ENCODE results near the gene EXT2.

Gene EXT2

DNA sequence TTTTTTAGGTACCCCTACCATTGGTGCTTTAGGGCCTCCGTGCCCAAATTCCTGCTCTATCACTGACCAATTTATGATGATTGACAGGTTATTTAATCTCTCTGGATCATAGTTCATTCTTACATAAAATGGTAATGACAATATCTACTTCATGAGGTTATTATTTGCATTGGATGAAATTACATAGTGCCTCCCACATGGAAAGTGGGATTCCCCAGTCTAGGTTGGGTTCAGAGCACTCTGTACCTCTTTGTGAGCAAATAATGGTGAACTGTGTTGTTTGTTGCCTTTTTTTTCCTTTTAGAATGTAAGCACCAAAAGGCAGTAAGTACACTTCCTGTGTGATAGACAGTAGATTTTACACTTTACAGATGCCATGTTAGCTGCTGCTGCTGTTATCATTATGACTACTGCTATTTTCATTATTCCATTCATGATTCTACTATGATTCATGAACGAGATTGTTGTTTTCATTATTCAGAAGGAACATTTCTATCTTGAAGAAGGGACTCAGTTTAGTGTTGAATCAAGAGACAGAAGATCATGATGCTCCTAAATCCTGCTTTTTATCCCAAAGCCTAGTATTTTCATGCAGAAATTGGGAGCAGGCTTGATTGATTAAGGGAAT, 113.6 kb downstream of the EXT2 start:
- 80% methylated on average over 1 of the region's 2 CpGs for WGBS
- H4K8ac ChIP-seq (ENCODE audit: low read length), result no peak overlapping the region

GRCh38 chr11:44212128-44212527, 116.7 kb downstream of the EXT2 start:
- H3K27ac ChIP-seq (ENCODE audit: low read length, poor library complexity, severe bottlenecking), result no peak overlapping the region
- no peaks in the 10 kb centered on the region for H3K79me1 ChIP-seq (replicated peaks; ENCODE audit: low read length, poor library complexity, severe bottlenecking)
- no peak overlapping the region for H2BK15ac ChIP-seq (ENCODE audit: low read depth, poor library complexity, severe bottlenecking)
- 71% methylated on average over 1 of the region's 6 CpGs for WGBS
- H4K91ac ChIP-seq (ENCODE audit: low read length), result no peak overlapping the region
- H2AFZ ChIP-seq (ENCODE audit: low read depth, low read length), result no peak overlapping the region
- H3K4ac ChIP-seq (ENCODE audit: low read depth in 1 of 2, low read length in 2 of 2), result no peak overlapping the region
- H3K14ac ChIP-seq (ENCODE audit: low read length in 2 of 2), result no peak overlapping the region
- H3K23ac ChIP-seq (ENCODE audit: low read length in 2 of 2), result no peak overlapping the region
- H3K18ac ChIP-seq (ENCODE audit: low read depth in 1 of 2, low read length in 2 of 2), result no peak overlapping the region
- H2BK5ac ChIP-seq (ENCODE audit: low read depth, low read length, poor library complexity, severe bottlenecking), result no peak overlapping the region
- H2BK12ac ChIP-seq (ENCODE audit: low read length in 2 of 2), result no peak overlapping the region
- peaks cover 9% of the 10 kb centered on the region for H3K9me3 ChIP-seq (ENCODE audit: control insufficient read depth, low read length)
- no peaks in the 10 kb centered on the region for H3K4me1 ChIP-seq (ENCODE audit: control insufficient read depth, insufficient read depth, low read depth, low read length)
- H3K9ac ChIP-seq (ENCODE audit: low read length), result no peak overlapping the region
- H3K27me3 ChIP-seq (ENCODE audit: control insufficient read depth in 1 of 2, insufficient read depth in 1 of 2, low read length in 2 of 2), result no peaks in the 10 kb centered on the region
- no peak overlapping the region for H3K4me3 ChIP-seq (ENCODE audit: insufficient read depth in 1 of 2, low read depth in 1 of 2, low read length in 2 of 2)
- no peak overlapping the region for H3K4me2 ChIP-seq (ENCODE audit: low read length, poor library complexity, severe bottlenecking)
- H2BK120ac ChIP-seq (ENCODE audit: low read depth, low read length), result no peak overlapping the region
- no peak for DNase-seq
- H4K8ac ChIP-seq (ENCODE audit: low read length), result no peak overlapping the region
- H2AK5ac ChIP-seq (ENCODE audit: low read length, severe bottlenecking), result no peak overlapping the region
- H3K36me3 ChIP-seq (ENCODE audit: control insufficient read depth in 1 of 2, insufficient read depth in 2 of 2, low read depth in 1 of 2, low read length in 2 of 2), result peaks cover 3 to 21% of the 10 kb centered on the region in 2 experiments

More for the DNA sequence above, 113.6 kb downstream of the EXT2 start:
- H2AFZ ChIP-seq (ENCODE audit: low read depth, low read length), result no peak overlapping the region
- H4K91ac ChIP-seq (ENCODE audit: low read length), result no peak overlapping the region
- no peak overlapping the region for H2BK120ac ChIP-seq (ENCODE audit: low read depth, low read length)
- no peak overlapping the region for H2BK5ac ChIP-seq (ENCODE audit: low read depth, low read length, poor library complexity, severe bottlenecking)
- DNase-seq, result no peak
- no peak overlapping the region for H2BK12ac ChIP-seq (ENCODE audit: low read length in 2 of 2)
- no peak overlapping the region for H2BK15ac ChIP-seq (ENCODE audit: low read depth, poor library complexity, severe bottlenecking)
- no peak overlapping the region for H3K9ac ChIP-seq (ENCODE audit: low read length)
- no peaks in the 10 kb centered on the region for H3K27me3 ChIP-seq (ENCODE audit: control insufficient read depth in 1 of 2, insufficient read depth in 1 of 2, low read length in 2 of 2)
- H3K4me1 ChIP-seq (ENCODE audit: control insufficient read depth, insufficient read depth, low read depth, low read length), result no peaks in the 10 kb centered on the region
- no peak overlapping the region for H3K4me3 ChIP-seq (ENCODE audit: insufficient read depth in 1 of 2, low read depth in 1 of 2, low read length in 2 of 2)
- no peaks in the 10 kb centered on the region for H3K79me1 ChIP-seq (replicated peaks; ENCODE audit: low read length, poor library complexity, severe bottlenecking)
- no peak overlapping the region for H3K4me2 ChIP-seq (ENCODE audit: low read length, poor library complexity, severe bottlenecking)
- peaks cover 9% of the 10 kb centered on the region for H3K9me3 ChIP-seq (ENCODE audit: control insufficient read depth, low read length)
- H3K14ac ChIP-seq (ENCODE audit: low read length in 2 of 2), result no peak overlapping the region
- no peak overlapping the region for H3K4ac ChIP-seq (ENCODE audit: low read depth in 1 of 2, low read length in 2 of 2)
- H3K36me3 ChIP-seq (ENCODE audit: control insufficient read depth in 1 of 2, insufficient read depth in 2 of 2, low read depth in 1 of 2, low read length in 2 of 2), result peaks cover 3 to 22% of the 10 kb centered on the region in 2 experiments
- H3K27ac ChIP-seq (ENCODE audit: low read length, poor library complexity, severe bottlenecking), result no peak overlapping the region
- H3K23ac ChIP-seq (ENCODE audit: low read length in 2 of 2), result no peak overlapping the region
- no peak overlapping the region for H3K18ac ChIP-seq (ENCODE audit: low read depth in 1 of 2, low read length in 2 of 2)
- H2AK5ac ChIP-seq (ENCODE audit: low read length, severe bottlenecking), result no peak overlapping the region

DNA sequence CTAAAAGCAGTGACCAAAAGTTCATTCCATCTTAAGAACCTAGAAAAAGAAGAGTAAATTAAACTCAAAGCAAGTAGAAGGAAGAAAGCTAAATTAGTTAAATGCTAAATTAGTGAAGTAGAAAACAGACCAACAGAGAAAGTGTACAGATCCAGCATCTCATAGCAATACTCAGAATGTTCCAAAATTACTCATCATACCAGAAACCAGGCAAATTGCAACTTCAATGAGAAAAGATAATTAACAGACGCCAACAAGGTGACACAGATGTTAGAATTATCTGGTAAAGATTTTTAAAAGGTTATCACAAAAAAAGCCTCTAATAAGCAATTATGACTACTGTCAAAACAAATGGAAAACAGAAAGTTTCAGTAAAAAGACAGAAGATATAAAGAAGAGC, 117.7 kb downstream of the EXT2 start:
- Histone ChIP-seq H3K18ac (ENCODE audit: low read depth in 1 of 2, low read length in 2 of 2) (no peak overlapping the region), H3K79me1 (replicated peaks; ENCODE audit: low read length, poor library complexity, severe bottlenecking) (no peaks in the 10 kb centered on the region), H4K91ac (ENCODE audit: low read length) (no peak overlapping the region), H3K9me3 (ENCODE audit: control insufficient read depth, low read length) (peaks cover 9% of the 10 kb centered on the region), H3K23ac (ENCODE audit: low read length in 2 of 2) (no peak overlapping the region), H3K4me2 (ENCODE audit: low read length, poor library complexity, severe bottlenecking) (no peak overlapping the region), H3K27me3 (ENCODE audit: control insufficient read depth in 1 of 2, insufficient read depth in 1 of 2, low read length in 2 of 2) (no peaks in the 10 kb centered on the region), H4K8ac (ENCODE audit: low read length) (no peak overlapping the region), H2BK5ac (ENCODE audit: low read depth, low read length, poor library complexity, severe bottlenecking) (no peak overlapping the region), H3K4me3 (ENCODE audit: insufficient read depth in 1 of 2, low read depth in 1 of 2, low read length in 2 of 2) (no peak overlapping the region), H3K4me1 (ENCODE audit: control insufficient read depth, insufficient read depth, low read depth, low read length) (no peaks in the 10 kb centered on the region), H3K14ac (ENCODE audit: low read length in 2 of 2) (no peak overlapping the region), H2BK15ac (ENCODE audit: low read depth, poor library complexity, severe bottlenecking) (no peak overlapping the region), H2AK5ac (ENCODE audit: low read length, severe bottlenecking) (no peak overlapping the region), H2AFZ (ENCODE audit: low read depth, low read length) (no peak overlapping the region), H2BK120ac (ENCODE audit: low read depth, low read length) (no peak overlapping the region), H3K27ac (ENCODE audit: low read length, poor library complexity, severe bottlenecking) (no peak overlapping the region), H2BK12ac (ENCODE audit: low read length in 2 of 2) (no peak overlapping the region), H3K4ac (ENCODE audit: low read depth in 1 of 2, low read length in 2 of 2) (no peak overlapping the region), H3K36me3 (ENCODE audit: control insufficient read depth in 1 of 2, insufficient read depth in 2 of 2, low read depth in 1 of 2, low read length in 2 of 2) (peaks cover 0 to 20% of the 10 kb centered on the region in 2 experiments), H3K9ac (ENCODE audit: low read length) (no peak overlapping the region)
- WGBS, result no CpG with 5 or more reads among the region's 1 CpG
- DNase-seq, result no peak

- Histone ChIP-seq H3K36me3 (ENCODE audit: control insufficient read depth in 1 of 2, insufficient read depth in 2 of 2, low read depth in 1 of 2, low read length in 2 of 2) (peaks cover 0 to 11% of the 10 kb centered on the region in 2 experiments), H3K14ac (ENCODE audit: low read length in 2 of 2) (no peak overlapping the region), H4K8ac (ENCODE audit: low read length) (no peak overlapping the region), H3K18ac (ENCODE audit: low read depth in 1 of 2, low read length in 2 of 2) (no peak overlapping the region), H3K9ac (ENCODE audit: low read length) (no peak overlapping the region), H2BK120ac (ENCODE audit: low read depth, low read length) (no peak overlapping the region), H3K4ac (ENCODE audit: low read depth in 1 of 2, low read length in 2 of 2) (no peak overlapping the region), H2BK15ac (ENCODE audit: low read depth, poor library complexity, severe bottlenecking) (no peak overlapping the region), H3K23ac (ENCODE audit: low read length in 2 of 2) (no peak overlapping the region), H3K4me1 (ENCODE audit: control insufficient read depth, insufficient read depth, low read depth, low read length) (peaks cover 2% of the 10 kb centered on the region), H4K91ac (ENCODE audit: low read length) (no peak overlapping the region), H3K27me3 (ENCODE audit: control insufficient read depth in 1 of 2, insufficient read depth in 1 of 2, low read length in 2 of 2) (no peaks in the 10 kb centered on the region), H2AK5ac (ENCODE audit: low read length, severe bottlenecking) (no peak overlapping the region), H2BK12ac (ENCODE audit: low read length in 2 of 2) (no peak overlapping the region), H3K4me3 (ENCODE audit: insufficient read depth in 1 of 2, low read depth in 1 of 2, low read length in 2 of 2) (no peak overlapping the region), H3K4me2 (ENCODE audit: low read length, poor library complexity, severe bottlenecking) (no peak overlapping the region), H3K79me1 (replicated peaks; ENCODE audit: low read length, poor library complexity, severe bottlenecking) (peaks cover 3% of the 10 kb centered on the region), H3K27ac (ENCODE audit: low read length, poor library complexity, severe bottlenecking) (no peak overlapping the region), H3K9me3 (ENCODE audit: control insufficient read depth, low read length) (peaks cover 3% of the 10 kb centered on the region), H2AFZ (ENCODE audit: low read depth, low read length) (no peak overlapping the region), H2BK5ac (ENCODE audit: low read depth, low read length, poor library complexity, severe bottlenecking) (no peak overlapping the region)
- no peak for DNase-seq
- WGBS, result 92% methylated on average over 1 of the region's 1 CpG
These were observed 122.0 kb downstream of the EXT2 start for GRCh38 chr11:44217432-44217831.
